HL-60 (cell line): ENCODE results near the gene PKD2.
A peak's percentile ranks its signal among the peaks of the same experiment; 100 is the strongest.
"Not testable (repeated sequence)": the region's sequence is repeated elsewhere in the genome, so short reads cannot be mapped to it uniquely, and the experiment has no call there.

Experiments
- DNase-seq, 2 experiments: peaks; one replicate each; pipeline ENCODE4 v3.0.0-alpha.2; 2010 to 2020; ENCODE audit warnings: low read depth in 1 of 2, low spot score in 1 of 2
- H3K27ac ChIP-seq: fragments of 250-450 bp; sonication (Bioruptor Pico); replicated peaks from 2 replicates; pipeline ENCODE4 v1.5.1; 2020; ENCODE audit warnings: mild to moderate bottlenecking, moderate library complexity
- H3K27me3 ChIP-seq: fragments of 250-450 bp; sonication (Bioruptor Pico); 2 replicates; pipeline ENCODE4 v1.5.1; 2021; ENCODE audit warnings: mild to moderate bottlenecking, moderate library complexity; ENCODE audit not compliant: insufficient read depth, poor library complexity, severe bottlenecking
- H3K4me3 ChIP-seq: replicated peaks from 2 replicates; pipeline ENCODE4 v1.5.1; 2011; ENCODE audit warnings: mild to moderate bottlenecking, control low read depth, low read length; ENCODE audit not compliant: insufficient read depth
- GABPA ChIP-seq: IDR thresholded peaks from 2 replicates; pipeline ENCODE4 v1.6.1; 2012; ENCODE audit warnings: low read depth
- POLR2AphosphoS5 ChIP-seq: IDR thresholded peaks from 2 replicates; pipeline ENCODE4 v1.6.1; 2012; ENCODE audit warnings: low read depth
- SPI1 ChIP-seq: IDR thresholded peaks from 2 replicates; pipeline ENCODE4 v1.6.1; 2012; ENCODE audit warnings: low read depth, mild to moderate bottlenecking, borderline replicate concordance
- TF ChIP-seq, protein P1 (sequence below): IDR thresholded peaks from 2 replicates; pipeline ENCODE4 v1.6.1; 2012; ENCODE audit warnings: low read depth; ENCODE audit not compliant: insufficient replicate concordance
- TF ChIP-seq, protein P2 (sequence below): IDR thresholded peaks from one replicate; pipeline ENCODE4 v1.5.1; 2011; ENCODE audit warnings: low read length, control low read depth, inconsistent platforms; ENCODE audit not compliant: insufficient read depth

The PKD2 gene

DNA sequence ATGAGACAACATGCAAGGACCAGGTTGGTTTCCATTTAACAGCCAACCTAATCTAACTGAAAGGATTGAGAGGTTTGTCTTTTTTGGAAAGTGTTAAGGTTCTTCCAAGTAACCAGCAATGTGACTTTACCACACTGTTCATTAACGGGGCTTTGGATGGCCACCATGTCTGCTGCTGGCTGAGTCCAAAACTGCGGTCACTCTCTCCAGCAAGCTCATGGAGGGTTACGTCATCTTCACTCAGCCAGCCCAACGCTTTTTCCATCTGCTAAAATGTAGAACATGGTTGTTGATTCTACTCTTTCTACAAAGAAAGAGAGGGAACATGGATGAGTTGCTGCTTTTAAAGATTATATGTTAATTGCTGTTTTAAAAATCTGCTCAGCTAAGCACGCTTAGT, 11.0 kb downstream of the PKD2 start:
- no peak overlapping the region for H3K4me3 ChIP-seq
- peak; percentile 65 to 69 for DNase-seq
- peak overlapping the region; percentile 65 for H3K27ac ChIP-seq

DNA sequence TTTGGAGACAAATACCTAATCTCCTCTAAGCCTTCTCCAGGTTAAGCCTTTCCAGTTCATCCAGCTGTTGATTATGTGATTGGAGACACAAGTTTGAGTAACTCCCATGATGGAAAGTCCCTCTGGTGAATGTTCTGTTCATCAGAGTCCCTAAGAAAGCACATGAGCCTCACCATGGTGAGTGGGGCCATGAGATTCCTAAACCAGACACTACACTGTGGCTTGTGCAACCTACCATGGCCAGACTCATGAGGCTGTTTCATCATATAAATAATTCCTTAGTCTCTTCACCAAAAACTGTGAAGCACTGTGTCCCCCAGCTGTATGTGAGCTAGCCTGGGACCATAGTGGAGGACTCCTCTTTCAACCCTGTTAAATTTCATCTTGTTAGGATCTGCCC, 14.4 kb downstream of the PKD2 start:
- DNase-seq = no peak
- Histone ChIP-seq H3K27ac (no peak overlapping the region), H3K27me3 (no peaks in the 10 kb centered on the region), H3K4me3 (no peak overlapping the region)
- TF ChIP-seq POLR2AphosphoS5 (no peak), GABPA (no peak), SPI1 (no peak)
- TF ChIP-seq, protein P1, sequence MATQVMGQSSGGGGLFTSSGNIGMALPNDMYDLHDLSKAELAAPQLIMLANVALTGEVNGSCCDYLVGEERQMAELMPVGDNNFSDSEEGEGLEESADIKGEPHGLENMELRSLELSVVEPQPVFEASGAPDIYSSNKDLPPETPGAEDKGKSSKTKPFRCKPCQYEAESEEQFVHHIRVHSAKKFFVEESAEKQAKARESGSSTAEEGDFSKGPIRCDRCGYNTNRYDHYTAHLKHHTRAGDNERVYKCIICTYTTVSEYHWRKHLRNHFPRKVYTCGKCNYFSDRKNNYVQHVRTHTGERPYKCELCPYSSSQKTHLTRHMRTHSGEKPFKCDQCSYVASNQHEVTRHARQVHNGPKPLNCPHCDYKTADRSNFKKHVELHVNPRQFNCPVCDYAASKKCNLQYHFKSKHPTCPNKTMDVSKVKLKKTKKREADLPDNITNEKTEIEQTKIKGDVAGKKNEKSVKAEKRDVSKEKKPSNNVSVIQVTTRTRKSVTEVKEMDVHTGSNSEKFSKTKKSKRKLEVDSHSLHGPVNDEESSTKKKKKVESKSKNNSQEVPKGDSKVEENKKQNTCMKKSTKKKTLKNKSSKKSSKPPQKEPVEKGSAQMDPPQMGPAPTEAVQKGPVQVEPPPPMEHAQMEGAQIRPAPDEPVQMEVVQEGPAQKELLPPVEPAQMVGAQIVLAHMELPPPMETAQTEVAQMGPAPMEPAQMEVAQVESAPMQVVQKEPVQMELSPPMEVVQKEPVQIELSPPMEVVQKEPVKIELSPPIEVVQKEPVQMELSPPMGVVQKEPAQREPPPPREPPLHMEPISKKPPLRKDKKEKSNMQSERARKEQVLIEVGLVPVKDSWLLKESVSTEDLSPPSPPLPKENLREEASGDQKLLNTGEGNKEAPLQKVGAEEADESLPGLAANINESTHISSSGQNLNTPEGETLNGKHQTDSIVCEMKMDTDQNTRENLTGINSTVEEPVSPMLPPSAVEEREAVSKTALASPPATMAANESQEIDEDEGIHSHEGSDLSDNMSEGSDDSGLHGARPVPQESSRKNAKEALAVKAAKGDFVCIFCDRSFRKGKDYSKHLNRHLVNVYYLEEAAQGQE = no peak
- TF ChIP-seq, protein P2, sequence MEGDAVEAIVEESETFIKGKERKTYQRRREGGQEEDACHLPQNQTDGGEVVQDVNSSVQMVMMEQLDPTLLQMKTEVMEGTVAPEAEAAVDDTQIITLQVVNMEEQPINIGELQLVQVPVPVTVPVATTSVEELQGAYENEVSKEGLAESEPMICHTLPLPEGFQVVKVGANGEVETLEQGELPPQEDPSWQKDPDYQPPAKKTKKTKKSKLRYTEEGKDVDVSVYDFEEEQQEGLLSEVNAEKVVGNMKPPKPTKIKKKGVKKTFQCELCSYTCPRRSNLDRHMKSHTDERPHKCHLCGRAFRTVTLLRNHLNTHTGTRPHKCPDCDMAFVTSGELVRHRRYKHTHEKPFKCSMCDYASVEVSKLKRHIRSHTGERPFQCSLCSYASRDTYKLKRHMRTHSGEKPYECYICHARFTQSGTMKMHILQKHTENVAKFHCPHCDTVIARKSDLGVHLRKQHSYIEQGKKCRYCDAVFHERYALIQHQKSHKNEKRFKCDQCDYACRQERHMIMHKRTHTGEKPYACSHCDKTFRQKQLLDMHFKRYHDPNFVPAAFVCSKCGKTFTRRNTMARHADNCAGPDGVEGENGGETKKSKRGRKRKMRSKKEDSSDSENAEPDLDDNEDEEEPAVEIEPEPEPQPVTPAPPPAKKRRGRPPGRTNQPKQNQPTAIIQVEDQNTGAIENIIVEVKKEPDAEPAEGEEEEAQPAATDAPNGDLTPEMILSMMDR = no peak

More for the DNA sequence above, 11.0 kb downstream of the PKD2 start:
- no peaks in the 10 kb centered on the region for H3K27me3 ChIP-seq
- 0 out of 2 replicates have a peak, but pooled peaks have one; percentile 31 for TF ChIP-seq POLR2AphosphoS5
- TF ChIP-seq GABPA = no peak
- TF ChIP-seq SPI1 = no peak

DNA sequence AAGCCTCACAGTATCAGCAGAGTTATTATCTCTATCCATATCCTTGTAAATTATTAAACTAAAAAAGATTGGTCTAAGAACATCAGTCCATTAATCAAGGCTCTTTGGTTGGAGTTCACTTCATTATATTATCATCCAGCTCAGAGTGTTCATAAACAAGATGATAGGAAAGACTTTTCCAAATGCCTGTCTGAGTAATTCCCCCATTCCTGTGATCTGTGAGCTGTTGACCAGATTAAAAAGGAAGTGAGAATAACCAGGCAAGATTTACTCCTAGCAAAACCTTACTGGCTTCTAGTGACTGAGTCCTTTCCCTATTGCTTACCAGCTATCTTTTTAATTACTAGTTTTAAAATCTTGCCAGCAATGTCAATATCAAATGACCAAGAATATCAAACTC, 14.9 kb downstream of the PKD2 start:
- no peak for DNase-seq
- TF ChIP-seq, protein P1 = no peak
- TF ChIP-seq SPI1 (no peak), POLR2AphosphoS5 (no peak), GABPA (no peak)
- TF ChIP-seq, protein P2 = no peak
- no peak overlapping the region for H3K4me3 ChIP-seq
- H3K27ac ChIP-seq = no peak overlapping the region
- H3K27me3 ChIP-seq = no peaks in the 10 kb centered on the region

DNA sequence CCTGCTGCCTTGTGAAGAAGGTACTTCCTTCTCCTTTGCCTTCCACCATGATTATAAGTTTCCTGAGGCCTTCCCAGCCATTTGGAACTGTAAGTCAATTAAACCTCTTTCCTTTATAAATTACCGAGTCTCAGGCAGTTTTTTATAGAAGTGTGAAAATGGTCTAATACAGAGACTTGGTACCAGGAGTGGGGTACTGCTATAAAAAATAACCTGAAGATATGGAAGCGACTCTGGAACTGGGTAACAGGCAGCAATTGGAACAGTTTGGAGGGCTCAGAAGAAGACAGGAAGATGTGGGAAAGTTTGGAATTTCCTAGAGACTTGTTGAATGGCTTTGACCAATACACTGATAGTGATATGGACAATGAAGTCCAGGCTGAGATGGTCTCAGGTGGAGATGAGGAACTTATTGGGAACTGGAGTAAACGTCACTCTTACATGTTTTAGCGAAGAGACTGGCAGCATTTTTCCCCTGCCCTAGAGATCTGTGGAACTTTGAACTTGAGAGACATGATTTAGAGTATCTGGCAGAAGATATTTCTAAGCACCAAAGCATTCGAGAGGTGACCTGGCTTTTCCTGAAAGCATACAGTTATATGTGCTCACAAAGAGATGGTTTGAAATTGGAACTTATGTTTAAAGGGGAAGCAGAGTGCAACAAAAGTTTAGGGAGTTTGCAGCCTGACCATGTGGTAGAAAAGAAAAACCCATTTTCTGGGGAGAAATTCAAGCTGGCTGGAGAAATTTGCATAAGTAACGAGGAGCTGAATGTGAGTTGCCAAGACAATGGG, 18.6 kb downstream of the PKD2 start:
- not testable (repeated sequence) for H3K4me3 ChIP-seq, DNase-seq, H3K27me3 ChIP-seq
- 0 out of 2 replicates have a peak overlapping the region, but pooled peaks have one; percentile 6 for H3K27ac ChIP-seq
